HCT116 (cell line): ENCODE data around the gene PLCH2. TPM values are rescaled to one million over a fixed set of nuclear protein-coding genes. Genes with fewer than 3 reads are reported as not detected.

Source experiments
- ATAC-seq: fragments of 200-7000 bp; cut with Tn5 transposase; 2 replicates; pipeline ENCODE4 v1.9.1; 2020; ENCODE audit warnings: mild to moderate bottlenecking, moderate library complexity
- BruUV-seq: library from RNA; stranded (reverse); fragments of 400-500 nt; replicated peaks from 2 replicates; lab custom pipeline; 2021; lab: Mats Ljungman, UMichigan
- CTCF ChIA-PET: fragments of 300-600 bp; sonication (Branson Sonifier 250); formaldehyde crosslinking; loops from one replicate; lab custom pipeline; 2021; ENCODE audit warnings: antibody characterized with exemption; lab: Charles Lee
- POLR2A ChIA-PET: fragments of 300-600, 350-600 bp; sonication (Branson Sonifier 250); formaldehyde crosslinking; loops from one replicate; lab custom pipeline; 2021; ENCODE audit warnings: antibody characterized with exemption; lab: Charles Lee
- RAD21 ChIA-PET, 2 experiments: fragments of 300-600 bp; sonication (Branson Sonifier 250); formaldehyde crosslinking; loops; one replicate each; lab custom pipeline; 2023; ENCODE audit warnings: low total read pairs in 2 of 2; ENCODE audit not compliant: uncharacterized antibody in 2 of 2, unreplicated experiment in 2 of 2, low non-redundant PET in 1 of 2; lab: Charles Lee
- DNase-seq: peaks from one replicate; pipeline ENCODE4 v3.0.0-alpha.2; 2010; ENCODE audit warnings: low read depth, low spot score
- H2AFZ ChIP-seq: fragments of 200-600 bp; shearing (Covaris generic), sonication (generic); 2 replicates; pipeline ENCODE4 v1.6.1; 2017; ENCODE audit warnings: low read depth, mixed run types, mixed read lengths, antibody characterized with exemption, low read length; ENCODE audit not compliant: poor library complexity, severe bottlenecking
- H3K27ac ChIP-seq: 2 replicates; pipeline ENCODE4 v1.5.1; 2012; ENCODE audit warnings: low read depth, low read length
- H3K27me3 ChIP-seq: fragments of 200-600 bp; sonication (generic); 2 replicates; pipeline ENCODE4 v1.6.1; 2016; ENCODE audit warnings: mixed run types, low read length, mixed read lengths; ENCODE audit not compliant: insufficient read depth
- H3K36me3 ChIP-seq, 2 experiments: fragments of 200-500 bp in 1 of 2; fragments of 200-600 bp in 1 of 2; sonication (Bioruptor generic) in 1 of 2; sonication (generic) in 1 of 2; 2 replicates each; pipeline versions ENCODE4 v1.5.1 to v1.6.1; 2014 to 2016; ENCODE audit warnings: low read length in 2 of 2, inconsistent platforms in 1 of 2, mixed read lengths in 1 of 2, mixed run types in 1 of 2; ENCODE audit not compliant: insufficient read depth in 2 of 2, control insufficient read depth in 1 of 2
- H3K4me1 ChIP-seq, 2 experiments: fragments of 200-600 bp in 1 of 2; sonication (generic) in 1 of 2; 2 replicates each; pipeline versions ENCODE4 v1.5.1 to v1.6.1; 2012 to 2017; ENCODE audit warnings: low read length in 2 of 2, inconsistent platforms in 1 of 2, mild to moderate bottlenecking in 1 of 2, mixed read lengths in 1 of 2, mixed run types in 1 of 2, moderate library complexity in 1 of 2; ENCODE audit not compliant: insufficient read depth in 2 of 2, control insufficient read depth in 1 of 2
- H3K4me2 ChIP-seq: fragments of 200-600 bp; sonication (generic); 2 replicates; pipeline ENCODE4 v1.6.1; 2017; ENCODE audit warnings: mixed run types, low read length, mixed read lengths
- H3K4me3 ChIP-seq, 2 experiments: fragments of 200-600 bp in 1 of 2; sonication (generic) in 1 of 2; replicated peaks in 1 of 2; 2 replicates each; pipeline ENCODE4 v1.5.1; 2011 to 2016; ENCODE audit warnings: low read length in 2 of 2, control low read depth in 1 of 2, low read depth in 1 of 2, mild to moderate bottlenecking in 1 of 2, mixed read lengths in 1 of 2, mixed run types in 1 of 2
- H3K79me2 ChIP-seq: fragments of 200-600 bp; sonication (generic); 2 replicates; pipeline ENCODE4 v1.6.1; 2017; ENCODE audit warnings: mild to moderate bottlenecking, mixed run types, low read length, moderate library complexity, mixed read lengths; ENCODE audit not compliant: insufficient read depth
- H3K9ac ChIP-seq: fragments of 200-600 bp; sonication (generic); 2 replicates; pipeline ENCODE4 v1.6.1; 2016; ENCODE audit warnings: low read length, mixed read lengths
- H3K9me2 ChIP-seq: fragments of 200-600 bp; sonication (generic), shearing (Covaris generic); 2 replicates; pipeline ENCODE4 v1.6.1; 2017; ENCODE audit warnings: mixed run types, mild to moderate bottlenecking, moderate library complexity; ENCODE audit not compliant: insufficient read depth
- H3K9me3 ChIP-seq, 2 experiments: fragments of 200-500 bp in 1 of 2; fragments of 200-600 bp in 1 of 2; sonication (Bioruptor generic) in 1 of 2; sonication (generic) in 1 of 2; 2 replicates each; pipeline ENCODE4 v1.6.1; 2014 to 2017; ENCODE audit warnings: low read length in 2 of 2, mixed read lengths in 2 of 2, inconsistent platforms in 1 of 2, low read depth in 1 of 2, mild to moderate bottlenecking in 1 of 2, mixed run types in 1 of 2, moderate library complexity in 1 of 2; ENCODE audit not compliant: control insufficient read depth in 1 of 2, insufficient read depth in 1 of 2
- H4K20me1 ChIP-seq: fragments of 200-600 bp; sonication (generic), shearing (Covaris generic); 2 replicates; pipeline ENCODE4 v1.6.1; 2017; ENCODE audit warnings: mixed run types, mild to moderate bottlenecking, moderate library complexity; ENCODE audit not compliant: insufficient read depth
- ATF3 ChIP-seq: IDR thresholded peaks from 2 replicates; pipeline ENCODE4 v1.6.1; 2012
- CBX3 ChIP-seq: IDR thresholded peaks from 2 replicates; pipeline ENCODE4 v1.6.1; 2012; ENCODE audit warnings: low read depth
- CEBPB ChIP-seq: IDR thresholded peaks from 2 replicates; pipeline ENCODE4 v1.6.1; 2012; ENCODE audit warnings: low read depth
- EGR1 ChIP-seq: IDR thresholded peaks from 2 replicates; pipeline ENCODE4 v1.6.1; 2012; ENCODE audit warnings: low read depth
- ELF1 ChIP-seq: IDR thresholded peaks from 2 replicates; pipeline ENCODE4 v1.6.1; 2012; ENCODE audit warnings: low read depth, borderline replicate concordance
- EZH2phosphoT487 ChIP-seq: fragments of 200-600 bp; IDR thresholded peaks from 2 replicates; pipeline ENCODE4 v1.6.1; 2018; ENCODE audit warnings: antibody characterized with exemption, borderline replicate concordance
- JUND ChIP-seq: IDR thresholded peaks from 2 replicates; pipeline ENCODE4 v1.6.1; 2012
- MAX ChIP-seq: IDR thresholded peaks from 2 replicates; pipeline ENCODE4 v1.6.1; 2012
- POLR2A ChIP-seq: IDR thresholded peaks from 2 replicates; pipeline ENCODE4 v1.7.0; 2011; ENCODE audit warnings: borderline replicate concordance; ENCODE audit not compliant: insufficient read depth, insufficient read length; ENCODE audit errors: extremely low read depth
- RAD21 ChIP-seq: IDR thresholded peaks from 2 replicates; pipeline ENCODE4 v1.6.1; 2012; ENCODE audit warnings: low read depth, mild to moderate bottlenecking
- REST ChIP-seq: IDR thresholded peaks from 2 replicates; pipeline ENCODE4 v1.6.1; 2012; ENCODE audit warnings: low read depth
- SIN3A ChIP-seq: IDR thresholded peaks from 2 replicates; pipeline ENCODE4 v1.6.1; 2012; ENCODE audit warnings: low read depth
- SP1 ChIP-seq: IDR thresholded peaks from 2 replicates; pipeline ENCODE4 v1.6.1; 2012; ENCODE audit warnings: low read depth
- SRF ChIP-seq: IDR thresholded peaks from 2 replicates; pipeline ENCODE4 v1.6.1; 2012; ENCODE audit warnings: low read depth
- TCF7L2 ChIP-seq: IDR thresholded peaks from 2 replicates; pipeline ENCODE4 v1.7.0; 2011; ENCODE audit warnings: borderline replicate concordance, inconsistent platforms; ENCODE audit not compliant: insufficient read depth, insufficient read length; ENCODE audit errors: extremely low read depth
- YY1 ChIP-seq: IDR thresholded peaks from 2 replicates; pipeline ENCODE4 v1.6.1; 2011; ENCODE audit warnings: low read length, low read depth, moderate library complexity, mild to moderate bottlenecking; ENCODE audit not compliant: insufficient replicate concordance; ENCODE audit errors: extremely low read depth
- ZBTB33 ChIP-seq: IDR thresholded peaks from 2 replicates; pipeline ENCODE4 v1.6.1; 2011; ENCODE audit warnings: mild to moderate bottlenecking, low read length, moderate library complexity; ENCODE audit not compliant: insufficient replicate concordance; ENCODE audit errors: extremely low read depth
- ZFX ChIP-seq: fragments of 450-650 bp; IDR thresholded peaks from 2 replicates; pipeline ENCODE4 v1.6.1; 2017
- ZNF274 ChIP-seq: fragments of 200-500 bp; sonication (Bioruptor generic); IDR thresholded peaks from 2 replicates; pipeline ENCODE4 v1.6.1; 2014; ENCODE audit warnings: mild to moderate bottlenecking, low read depth, low read length, inconsistent platforms
- intact Hi-C: fragments of 100-400 bp; cut with micrococcal nuclease; formaldehyde crosslinking; loops from 2 replicates; pipeline ENCODE4 v1.10.0; 2022
- total RNA-seq: library from RNA; stranded (reverse); gene quantifications from one replicate; pipeline ENCODE4 v1.2.1, GENCODE V29; 2021; ENCODE audit not compliant: unreplicated experiment

The PLCH2 gene
- total RNA-seq, 1 experiment from 2014 or later = 2.0 TPM

GRCh38 chr1:2530513-2531361, 54.6 kb downstream of the PLCH2 start:
- no TSS peak for BruUV-seq
- ChIA-PET CTCF (no interaction called here), RAD21 (no interaction called here), POLR2A (no interaction called here)
- Histone ChIP-seq H3K4me1 (peaks cover 19 to 40% of the 10 kb centered on the region in 2 experiments; a peak in 3 of 4 replicates), H3K27me3 (no peaks in the 10 kb centered on the region), H3K4me3 (no peak overlapping the region), H3K9ac (no peak overlapping the region), H3K79me2 (peaks cover 3% of the 10 kb centered on the region), H3K9me2 (no peaks in the 10 kb centered on the region), H3K36me3 (no peaks in the 10 kb centered on the region), H4K20me1 (no peaks in the 10 kb centered on the region), H2AFZ (no peak overlapping the region), H3K27ac (no peak overlapping the region; the same call in 1 of the 2 replicates), H3K4me2 (no peak overlapping the region), H3K9me3 (no peaks in the 10 kb centered on the region)
- DNase-seq (no peak), ATAC-seq (no peak)
- intact Hi-C loops = no loop called here
- no peak for TF ChIP-seq SP1
- TF ChIP-seq CEBPB = no peak
- TF ChIP-seq ATF3 = no peak
- no peak for TF ChIP-seq EZH2phosphoT487
- TF ChIP-seq MAX = no peak
- no peak for TF ChIP-seq SIN3A
- no peak for TF ChIP-seq JUND
- TF ChIP-seq EGR1 = no peak
- TF ChIP-seq RAD21 = no peak
- TF ChIP-seq YY1 = no peak
- TF ChIP-seq ZBTB33 = no peak
- no peak for TF ChIP-seq TCF7L2
- no peak for TF ChIP-seq ZNF274
- no peak for TF ChIP-seq ELF1
- TF ChIP-seq REST = no peak
- TF ChIP-seq SRF = no peak
- TF ChIP-seq CBX3 = no peak
- no peak for TF ChIP-seq ZFX
- TF ChIP-seq POLR2A = no peak
